Fibroblast of lung (primary cell): ENCODE data around the gene OVOL1. TPM values are rescaled to one million over a fixed set of nuclear protein-coding genes. Genes with fewer than 3 reads are reported as not detected.

Experiments used
- DNase-seq, 2 donors: peaks; one replicate each; pipeline versions ENCODE4 v3.0.0 to v3.0.0-alpha.2; 2010; ENCODE audit warnings: low read depth in 2 of 2
- H2AFZ ChIP-seq: 2 replicates; pipeline ENCODE4 v1.5.1; 2012; ENCODE audit warnings: low read length, control low read depth, inconsistent platforms
- H3K27ac ChIP-seq: 2 replicates; pipeline ENCODE4 v1.5.1; 2011; ENCODE audit warnings: low read length, control low read depth; ENCODE audit not compliant: insufficient read depth
- H3K27me3 ChIP-seq: 2 replicates; pipeline ENCODE4 v1.5.1; 2011; ENCODE audit warnings: mild to moderate bottlenecking, low read length; ENCODE audit not compliant: control insufficient read depth, insufficient read depth
- H3K36me3 ChIP-seq: 2 replicates; pipeline ENCODE4 v1.5.1; 2011; ENCODE audit warnings: low read length; ENCODE audit not compliant: control insufficient read depth, insufficient read depth
- H3K4me1 ChIP-seq: 2 replicates; pipeline ENCODE4 v1.5.1; 2011; ENCODE audit warnings: low read length; ENCODE audit not compliant: control insufficient read depth, insufficient read depth; ENCODE audit errors: extremely low read depth
- H3K4me2 ChIP-seq: 2 replicates; pipeline ENCODE4 v1.5.1; 2011; ENCODE audit warnings: low read length, control low read depth; ENCODE audit not compliant: insufficient read depth; ENCODE audit errors: extremely low read depth
- H3K4me3 ChIP-seq, 4 experiments: fragments of 200-600 bp in 1 of 4; sonication (generic) in 1 of 4; replicated peaks in 1 of 4; 2 replicates each; pipeline ENCODE4 v1.5.1; 2011 to 2016; ENCODE audit warnings: low read length in 4 of 4, low read depth in 3 of 4, mild to moderate bottlenecking in 3 of 4, control low read depth in 2 of 4, inconsistent platforms in 1 of 4, mixed read lengths in 1 of 4; ENCODE audit not compliant: insufficient read depth in 1 of 4; ENCODE audit errors: control extremely low read depth in 1 of 4
- H3K79me2 ChIP-seq: 2 replicates; pipeline ENCODE4 v1.5.1; 2012; ENCODE audit warnings: mild to moderate bottlenecking, low read length, inconsistent platforms; ENCODE audit not compliant: control insufficient read depth, insufficient read depth
- H3K9ac ChIP-seq: 2 replicates; pipeline ENCODE4 v1.5.1; 2011; ENCODE audit warnings: mild to moderate bottlenecking, low read length, control low read depth; ENCODE audit not compliant: insufficient read depth
- H3K9me3 ChIP-seq: 2 replicates; pipeline ENCODE4 v1.5.1; 2012; ENCODE audit warnings: low read depth, low read length; ENCODE audit not compliant: control insufficient read depth, insufficient read depth
- H4K20me1 ChIP-seq: 2 replicates; pipeline ENCODE4 v1.5.1; 2011; ENCODE audit warnings: low read length; ENCODE audit not compliant: control insufficient read depth, insufficient read depth; ENCODE audit errors: extremely low read depth
- EZH2 ChIP-seq: IDR thresholded peaks from 2 replicates; pipeline ENCODE4 v1.5.1; 2012; ENCODE audit warnings: low read length, control low read depth, mild to moderate bottlenecking; ENCODE audit errors: missing control alignments
- polyA plus RNA-seq, 2 donors: library from polyadenylated mRNA; depleted of rRNA in 1 of 2; stranded (reverse) in 1 of 2; unstranded in 1 of 2; fragments of >200 nt; gene quantifications; 2 replicates each; pipeline ENCODE4 v1.2.1, GENCODE V29; 2011 to 2012; ENCODE audit warnings: missing spikeins in 1 of 2
- total RNA-seq: library from RNA; depleted of rRNA; stranded (reverse); fragments of >200 nt; gene quantifications from 2 replicates; pipeline ENCODE4 v1.2.1, GENCODE V29; 2014
- TF ChIP-seq, protein P1 (sequence below), 2 donors: IDR thresholded peaks in 1 of 2; conservative IDR thresholded peaks in 1 of 2; 1 replicate in 1 of 2; 2 replicates in 1 of 2; pipeline ENCODE4 v1.5.1; 2011 to 2012; ENCODE audit warnings: low read length in 2 of 2, control low read depth in 1 of 2, inconsistent platforms in 1 of 2, low read depth in 1 of 2, mild to moderate bottlenecking in 1 of 2

The OVOL1 gene
- total and polyA plus RNA-seq, 2 donors (not counting 1 experiment from before 2014, with no cell fraction given): not detected

DNA sequence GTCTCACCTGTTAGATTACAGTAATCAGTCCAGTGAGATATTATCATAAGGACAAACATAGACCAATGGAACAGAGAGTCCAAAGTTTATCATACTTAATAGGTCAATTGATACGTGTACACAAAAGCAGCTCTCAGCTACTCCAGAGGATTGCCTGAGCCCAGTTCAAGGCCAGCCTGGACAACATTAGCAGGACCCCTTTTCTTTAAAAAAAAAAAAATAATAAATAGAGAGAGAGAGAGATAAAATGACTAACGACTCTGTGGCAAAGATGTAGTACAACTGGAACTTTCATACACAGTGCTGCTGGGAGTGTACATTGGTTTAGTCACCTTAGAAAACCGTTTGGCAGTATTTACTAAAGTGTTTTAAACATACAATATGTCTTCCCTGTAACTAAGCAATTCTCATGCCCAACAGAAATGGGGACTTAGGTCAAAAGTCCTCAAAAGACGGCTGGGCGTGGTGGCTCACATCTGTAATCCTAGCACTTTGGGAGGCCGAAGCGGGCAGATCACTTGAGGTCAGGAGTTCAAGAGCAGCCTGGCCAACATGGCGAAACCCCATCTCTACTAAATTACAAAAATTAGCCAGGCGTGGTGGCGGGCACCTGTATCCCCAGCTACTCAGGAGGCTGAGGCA is 57.5 kb downstream of the OVOL1 start:
- DNase-seq: no peak
- Histone ChIP-seq H2AFZ (no peak overlapping the region), H4K20me1 (no peaks in the 10 kb centered on the region), H3K4me1 (no peaks in the 10 kb centered on the region), H3K4me2 (no peak overlapping the region), H3K79me2 (no peaks in the 10 kb centered on the region), H3K27me3 (no peaks in the 10 kb centered on the region), H3K9ac (no peak overlapping the region), H3K36me3 (no peaks in the 10 kb centered on the region), H3K27ac (no peak overlapping the region), H3K4me3 (no peak overlapping the region), H3K9me3 (no peaks in the 10 kb centered on the region)
- TF ChIP-seq EZH2: no peak
- TF ChIP-seq, protein P1, sequence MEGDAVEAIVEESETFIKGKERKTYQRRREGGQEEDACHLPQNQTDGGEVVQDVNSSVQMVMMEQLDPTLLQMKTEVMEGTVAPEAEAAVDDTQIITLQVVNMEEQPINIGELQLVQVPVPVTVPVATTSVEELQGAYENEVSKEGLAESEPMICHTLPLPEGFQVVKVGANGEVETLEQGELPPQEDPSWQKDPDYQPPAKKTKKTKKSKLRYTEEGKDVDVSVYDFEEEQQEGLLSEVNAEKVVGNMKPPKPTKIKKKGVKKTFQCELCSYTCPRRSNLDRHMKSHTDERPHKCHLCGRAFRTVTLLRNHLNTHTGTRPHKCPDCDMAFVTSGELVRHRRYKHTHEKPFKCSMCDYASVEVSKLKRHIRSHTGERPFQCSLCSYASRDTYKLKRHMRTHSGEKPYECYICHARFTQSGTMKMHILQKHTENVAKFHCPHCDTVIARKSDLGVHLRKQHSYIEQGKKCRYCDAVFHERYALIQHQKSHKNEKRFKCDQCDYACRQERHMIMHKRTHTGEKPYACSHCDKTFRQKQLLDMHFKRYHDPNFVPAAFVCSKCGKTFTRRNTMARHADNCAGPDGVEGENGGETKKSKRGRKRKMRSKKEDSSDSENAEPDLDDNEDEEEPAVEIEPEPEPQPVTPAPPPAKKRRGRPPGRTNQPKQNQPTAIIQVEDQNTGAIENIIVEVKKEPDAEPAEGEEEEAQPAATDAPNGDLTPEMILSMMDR (conservative IDR thresholded peaks at IDR 0.05 in 1 of 2, IDR thresholded peaks at IDR 0.05 in 1 of 2; ENCODE audit: low read depth in 1 of 2, low read length in 2 of 2): no peak

Other genes with a start within 250 kb of the OVOL1 start
- 37.3 and 39.0 TPM in 2 replicates for gene LTBP3, start 228.7 kb upstream of the OVOL1 start, total RNA-seq
- 40.4 and 47.2 TPM in 2 replicates for gene LTBP3, start 228.7 kb upstream of the OVOL1 start, polyA plus RNA-seq
- 25.8 and 30.8 TPM in 2 replicates for gene ZNRD2, start 216.6 kb upstream of the OVOL1 start, total RNA-seq
- 20.8 and 32.0 TPM in 2 replicates for gene ZNRD2, start 216.6 kb upstream of the OVOL1 start, polyA plus RNA-seq
- gene FAM89B, start 214.5 kb upstream of the OVOL1 start, total RNA-seq: 17.5 and 23.4 TPM in 2 replicates
- 18.2 and 18.3 TPM in 2 replicates for gene FAM89B, start 214.5 kb upstream of the OVOL1 start, polyA plus RNA-seq
- 46.5 and 53.5 TPM in 2 replicates for gene EHBP1L1, start 211.0 kb upstream of the OVOL1 start, total RNA-seq
- gene EHBP1L1, start 211.0 kb upstream of the OVOL1 start, polyA plus RNA-seq: 12.4 and 12.8 TPM in 2 replicates
- gene KCNK7, start 191.3 kb upstream of the OVOL1 start, total RNA-seq: under 0.01 TPM in 1 of 2 replicates, not detected in the other
- not detected in 2 replicates for gene KCNK7, start 191.3 kb upstream of the OVOL1 start, polyA plus RNA-seq
- 16.7 and 19.3 TPM in 2 replicates for gene MAP3K11, start 172.8 kb upstream of the OVOL1 start, total RNA-seq
- gene MAP3K11, start 172.8 kb upstream of the OVOL1 start, polyA plus RNA-seq: 10.6 and 14.7 TPM in 2 replicates
- 11.0 and 14.7 TPM in 2 replicates for gene PCNX3, start 171.3 kb upstream of the OVOL1 start, total RNA-seq
- 8.0 and 14.5 TPM in 2 replicates for gene PCNX3, start 171.3 kb upstream of the OVOL1 start, polyA plus RNA-seq
- 13.6 and 32.5 TPM in 2 replicates for gene SIPA1, start 149.0 kb upstream of the OVOL1 start, total RNA-seq
- gene SIPA1, start 149.0 kb upstream of the OVOL1 start, polyA plus RNA-seq: 7.8 and 15.4 TPM in 2 replicates
- 13.9 and 15.7 TPM in 2 replicates for gene RELA, start 124.1 kb upstream of the OVOL1 start, total RNA-seq
- 23.0 and 31.8 TPM in 2 replicates for gene RELA, start 124.1 kb upstream of the OVOL1 start, polyA plus RNA-seq
- gene KAT5, start 74.8 kb upstream of the OVOL1 start, total RNA-seq: 31.3 and 50.4 TPM in 2 replicates
- 27.8 and 34.0 TPM in 2 replicates for gene KAT5, start 74.8 kb upstream of the OVOL1 start, polyA plus RNA-seq
- 19.5 and 29.1 TPM in 2 replicates for gene RNASEH2C, start 66.3 kb upstream of the OVOL1 start, total RNA-seq
- 12.6 and 17.9 TPM in 2 replicates for gene RNASEH2C, start 66.3 kb upstream of the OVOL1 start, polyA plus RNA-seq
- gene AP5B1, start 6.1 kb upstream of the OVOL1 start, total RNA-seq: 5.1 and 6.3 TPM in 2 replicates
- gene AP5B1, start 6.1 kb upstream of the OVOL1 start, polyA plus RNA-seq: 1.6 and 2.0 TPM in 2 replicates
- gene SNX32, start 46.9 kb downstream of the OVOL1 start, total RNA-seq: 2.3 and 3.1 TPM in 2 replicates
- 0.33 and 0.66 TPM in 2 replicates for gene SNX32, start 46.9 kb downstream of the OVOL1 start, polyA plus RNA-seq
- 486 and 680 TPM in 2 replicates for gene CFL1, start 71.1 kb downstream of the OVOL1 start, total RNA-seq
- gene CFL1, start 71.1 kb downstream of the OVOL1 start, polyA plus RNA-seq: 1,603 and 2,451 TPM in 2 replicates
- 38.8 and 56.8 TPM in 2 replicates for gene MUS81, start 73.4 kb downstream of the OVOL1 start, total RNA-seq
- 18.7 and 23.6 TPM in 2 replicates for gene MUS81, start 73.4 kb downstream of the OVOL1 start, polyA plus RNA-seq
- gene EFEMP2, start 85.7 kb downstream of the OVOL1 start, total RNA-seq: 48.0 and 74.0 TPM in 2 replicates
- gene EFEMP2, start 85.7 kb downstream of the OVOL1 start, polyA plus RNA-seq: 156 and 161 TPM in 2 replicates
- not detected in 2 replicates for gene CTSW, start 92.8 kb downstream of the OVOL1 start, total RNA-seq
- 0.10 TPM in 1 of 2 replicates, not detected in the other for gene CTSW, start 92.8 kb downstream of the OVOL1 start, polyA plus RNA-seq
- gene FIBP, start 101.4 kb downstream of the OVOL1 start, total RNA-seq: 134 and 168 TPM in 2 replicates
- 81.0 and 132 TPM in 2 replicates for gene FIBP, start 101.4 kb downstream of the OVOL1 start, polyA plus RNA-seq
- 83.7 and 118 TPM in 2 replicates for gene CCDC85B, start 103.6 kb downstream of the OVOL1 start, total RNA-seq
- gene CCDC85B, start 103.6 kb downstream of the OVOL1 start, polyA plus RNA-seq: 18.1 and 20.6 TPM in 2 replicates
- gene FOSL1, start 113.3 kb downstream of the OVOL1 start, total RNA-seq: 7.4 and 8.8 TPM in 2 replicates
- gene FOSL1, start 113.3 kb downstream of the OVOL1 start, polyA plus RNA-seq: 3.5 and 26.9 TPM in 2 replicates
- 18.0 and 26.6 TPM in 2 replicates for gene C11orf68, start 132.0 kb downstream of the OVOL1 start, total RNA-seq
- 27.6 and 57.2 TPM in 2 replicates for gene C11orf68, start 132.0 kb downstream of the OVOL1 start, polyA plus RNA-seq
- 155 and 300 TPM in 2 replicates for gene DRAP1, start 132.4 kb downstream of the OVOL1 start, total RNA-seq
- 130 and 275 TPM in 2 replicates for gene DRAP1, start 132.4 kb downstream of the OVOL1 start, polyA plus RNA-seq
- 0.17 TPM in 1 of 2 replicates, not detected in the other for gene TSGA10IP, start 158.4 kb downstream of the OVOL1 start, total RNA-seq
- 0.06 TPM in 1 of 2 replicates, not detected in the other for gene TSGA10IP, start 158.4 kb downstream of the OVOL1 start, polyA plus RNA-seq
- 39.0 and 43.3 TPM in 2 replicates for gene SART1, start 174.7 kb downstream of the OVOL1 start, total RNA-seq
- 17.4 and 23.9 TPM in 2 replicates for gene SART1, start 174.7 kb downstream of the OVOL1 start, polyA plus RNA-seq
- 23.4 and 23.5 TPM in 2 replicates for gene EIF1AD, start 215.1 kb downstream of the OVOL1 start, total RNA-seq
- 26.2 and 30.0 TPM in 2 replicates for gene EIF1AD, start 215.1 kb downstream of the OVOL1 start, polyA plus RNA-seq
- 18.5 and 19.0 TPM in 2 replicates for gene BANF1, start 215.4 kb downstream of the OVOL1 start, total RNA-seq
- 156 and 269 TPM in 2 replicates for gene BANF1, start 215.4 kb downstream of the OVOL1 start, polyA plus RNA-seq
- gene CST6, start 224.9 kb downstream of the OVOL1 start, total RNA-seq: 1.8 and 11.1 TPM in 2 replicates
- gene CST6, start 224.9 kb downstream of the OVOL1 start, polyA plus RNA-seq: 0.41 and 0.76 TPM in 2 replicates
- gene CATSPER1, start 239.4 kb downstream of the OVOL1 start, total RNA-seq: not detected in 2 replicates
- 0.28 TPM in 1 of 2 replicates, not detected in the other for gene CATSPER1, start 239.4 kb downstream of the OVOL1 start, polyA plus RNA-seq